Stimulated activated CD8-positive, alpha-beta memory T cell treated with anti-CD3 and anti-CD28 coated beads, Interleukin-7, amount 100 ng/mL, for 1 hour (primary cell): ENCODE results near the gene ABCB1.

Experiments
- DNase-seq, 2 donors: peaks; one replicate each; pipeline ENCODE4 v3.0.0-alpha.2; 2020; ENCODE audit warnings: low read depth in 2 of 2

ABCB1 gene

DNA sequence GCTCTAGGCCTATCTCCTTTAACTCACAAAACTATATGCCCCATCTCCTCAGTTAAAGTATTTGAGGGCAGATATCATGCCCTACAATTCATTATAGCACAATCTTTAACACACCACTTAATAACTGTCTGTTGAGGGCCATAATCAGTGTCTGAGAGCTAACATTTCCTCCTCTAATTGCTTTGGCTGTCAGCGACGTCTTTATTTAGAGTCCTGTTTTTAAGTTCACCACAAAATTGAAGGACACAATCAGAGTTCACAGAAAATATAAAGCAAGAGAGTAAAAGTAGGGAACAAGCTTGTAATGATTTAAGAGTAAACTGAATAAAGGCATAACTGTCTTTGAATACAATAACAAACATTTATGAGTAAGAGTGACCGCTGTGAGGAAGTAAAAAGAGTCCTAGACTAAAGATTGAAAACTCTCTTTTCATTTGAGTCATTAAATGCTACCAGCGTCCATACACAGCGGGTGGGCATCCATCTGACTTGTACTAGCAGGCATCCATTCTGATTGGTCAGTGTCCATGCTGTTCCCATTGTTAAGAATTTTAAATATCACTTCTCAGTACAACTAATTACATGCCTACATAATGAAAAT lies 86.8 kb downstream of the ABCB1 start:
- no peak for DNase-seq

DNA sequence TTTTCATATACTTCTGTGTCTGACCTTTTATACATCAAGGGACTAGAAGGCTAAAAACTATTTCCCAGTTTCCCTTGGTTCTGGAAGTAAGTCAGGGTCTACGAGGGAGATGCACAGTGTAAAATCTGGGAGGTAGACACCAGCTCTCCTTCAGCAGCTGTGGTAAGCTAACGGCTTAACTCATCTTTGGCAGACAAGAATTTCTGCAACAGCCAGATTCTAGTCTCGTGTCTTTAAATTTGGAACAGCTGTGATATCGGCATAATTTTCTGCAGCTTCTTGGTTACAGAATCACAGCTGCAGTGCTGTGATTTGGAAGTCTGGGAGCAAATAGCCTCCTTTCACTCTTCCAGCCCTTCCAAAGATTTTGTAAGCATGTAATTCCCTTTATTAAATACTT lies 87.8 kb downstream of the ABCB1 start:
- no peak for DNase-seq

DNA sequence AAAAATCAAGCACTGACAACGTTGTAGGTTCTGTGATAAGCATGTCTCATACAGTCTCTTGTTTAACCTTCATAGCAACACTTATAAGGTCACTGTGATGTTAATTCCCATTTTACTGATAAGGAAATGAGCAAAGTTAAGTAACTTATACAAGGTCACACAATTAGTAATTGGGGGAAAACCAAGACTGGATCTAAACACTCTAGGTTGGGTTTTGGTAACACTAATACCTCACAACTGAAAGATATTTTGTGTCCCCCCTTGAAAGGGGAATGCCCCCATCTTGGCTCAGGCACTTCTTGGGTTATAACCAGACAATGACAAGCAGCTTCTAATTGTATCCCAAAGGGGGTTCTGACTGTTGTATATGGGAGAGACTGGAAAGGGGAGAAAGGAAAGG lies 89.2 kb downstream of the ABCB1 start:
- no peak for DNase-seq

DNA sequence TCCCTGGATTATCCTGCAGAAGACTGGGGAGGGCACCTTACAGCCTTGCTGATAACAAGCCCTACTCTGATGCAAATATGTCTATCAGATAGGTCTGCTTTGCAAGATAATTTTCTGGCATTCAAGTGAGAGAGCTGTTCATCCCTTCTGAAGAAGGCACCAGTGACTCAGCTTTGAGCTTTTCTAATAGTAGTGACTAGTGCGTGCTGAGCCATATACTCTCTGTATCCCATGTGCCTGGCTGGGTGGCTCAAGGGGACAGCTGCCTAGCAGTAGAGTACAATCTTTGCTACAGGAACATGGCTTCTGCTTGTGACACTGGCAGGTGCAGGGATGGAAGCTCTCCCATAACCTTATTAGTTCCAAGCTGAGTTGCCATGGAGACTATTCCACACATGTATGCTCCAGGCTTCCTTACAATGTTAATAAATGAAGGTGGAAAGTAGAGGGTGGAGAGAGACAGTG lies 90.2 kb downstream of the ABCB1 start:
- no peak for DNase-seq

DNA sequence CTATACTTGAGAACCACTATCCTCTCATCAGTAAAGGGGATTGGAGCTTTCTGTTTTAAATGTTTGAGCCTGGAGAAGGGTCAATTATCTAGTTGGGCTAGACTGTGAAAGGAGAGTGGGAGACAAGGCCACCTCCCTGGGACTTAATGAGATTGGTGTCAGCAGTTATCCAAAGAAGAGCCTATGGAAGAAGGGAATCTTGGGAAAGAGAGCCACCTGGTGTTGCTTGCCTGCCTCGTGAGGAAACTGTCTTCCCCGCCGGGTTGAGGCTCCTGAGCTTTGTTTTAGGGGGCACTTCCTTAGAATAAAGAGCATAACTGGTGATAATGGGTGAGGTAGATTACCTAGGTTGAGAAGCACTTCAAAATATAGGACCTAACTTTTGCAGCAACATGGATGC lies 93.2 kb downstream of the ABCB1 start:
- DNase-seq: no peak

DNA sequence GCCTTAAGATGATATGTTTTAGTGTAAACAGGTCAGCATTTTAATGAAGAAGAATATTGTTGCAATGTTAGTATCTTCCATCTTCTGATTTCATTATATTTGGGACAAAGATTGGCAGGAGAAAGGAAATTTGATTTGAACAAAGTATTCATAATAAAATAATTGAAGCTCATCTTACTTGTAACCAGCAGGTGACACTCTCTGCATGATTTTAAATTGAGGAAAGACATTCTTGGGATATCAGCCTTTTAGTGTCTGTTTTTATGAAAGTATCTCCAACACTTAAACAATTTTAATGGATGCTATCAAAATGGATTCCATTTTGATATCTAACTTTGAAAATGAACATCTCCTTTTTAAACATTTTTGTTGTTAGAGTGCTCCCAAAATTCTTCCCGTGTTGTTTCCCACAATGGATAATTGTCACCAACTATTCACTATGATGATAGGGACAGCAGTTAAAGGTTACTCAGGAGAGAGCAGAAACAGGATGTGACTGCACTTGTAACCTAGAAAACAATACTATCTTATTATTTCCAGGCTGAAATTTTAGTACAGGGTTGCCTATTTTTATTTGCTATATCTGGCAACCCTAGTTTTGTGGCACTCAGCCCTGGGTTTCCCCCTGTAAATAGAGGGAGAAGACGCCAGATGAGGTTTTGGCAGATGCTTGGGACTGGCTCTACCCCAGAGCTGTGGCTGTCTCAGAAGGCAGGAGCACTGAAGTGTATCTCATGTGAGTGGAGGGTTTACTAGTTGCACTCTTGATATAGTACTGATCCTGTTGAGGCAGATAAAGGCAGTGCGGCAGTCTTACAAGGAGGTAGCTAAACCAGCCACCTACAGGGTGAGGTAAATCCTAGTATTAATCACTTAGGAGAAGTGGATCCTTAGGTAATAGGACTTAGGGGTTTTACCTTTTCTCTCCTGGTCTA lies 94.2 kb downstream of the ABCB1 start:
- no peak for DNase-seq

DNA sequence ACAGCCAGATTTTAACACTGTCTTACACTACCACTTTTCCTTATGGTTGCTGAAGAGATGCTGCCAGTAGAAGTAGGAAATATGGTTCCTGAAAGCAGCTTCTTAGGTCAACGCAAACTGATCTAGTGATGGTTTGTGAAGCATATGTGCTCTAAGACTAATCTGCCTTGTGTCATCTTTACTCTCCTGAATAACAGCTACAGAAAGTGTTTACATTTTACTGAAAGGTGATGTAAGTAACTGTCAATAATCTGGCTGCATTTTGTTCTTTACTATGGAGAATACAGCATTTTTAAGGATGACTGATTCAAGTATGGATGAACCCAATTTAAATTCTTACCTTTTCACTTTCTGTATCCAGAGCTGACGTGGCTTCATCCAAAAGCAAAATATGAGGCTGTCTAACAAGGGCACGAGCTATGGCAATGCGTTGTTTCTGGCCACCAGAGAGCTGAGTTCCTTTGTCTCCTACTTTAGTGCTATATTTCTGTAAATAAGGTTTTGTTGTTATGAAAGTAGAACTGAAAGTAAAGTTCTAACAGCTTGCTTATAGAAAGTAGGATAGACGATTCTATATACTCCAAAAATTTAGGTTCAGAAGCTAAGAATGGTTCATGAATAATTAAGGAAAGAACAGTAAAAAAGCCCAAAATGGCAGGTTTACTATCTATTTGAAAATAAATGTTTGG lies 95.0 kb downstream of the ABCB1 start:
- no peak for DNase-seq

DNA sequence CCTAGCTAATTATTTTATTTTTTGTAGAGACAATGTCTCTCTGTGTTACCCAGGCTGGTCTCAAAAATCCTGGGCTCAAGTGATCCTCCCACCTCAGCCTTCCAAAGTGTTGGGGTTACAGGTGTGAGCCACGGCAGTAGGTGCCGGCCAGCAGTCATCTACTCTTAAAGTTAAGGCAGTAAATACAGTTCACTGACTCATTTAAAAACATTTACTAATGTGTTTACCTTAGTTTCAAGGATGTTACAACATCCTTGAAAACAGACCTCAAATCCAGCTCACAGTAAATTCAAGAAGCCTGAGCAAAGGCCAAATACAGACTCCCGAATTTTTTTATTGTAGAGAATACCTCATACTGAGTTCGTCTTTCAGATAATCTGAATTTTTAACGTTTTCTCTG lies 95.6 kb downstream of the ABCB1 start:
- no peak for DNase-seq

DNA sequence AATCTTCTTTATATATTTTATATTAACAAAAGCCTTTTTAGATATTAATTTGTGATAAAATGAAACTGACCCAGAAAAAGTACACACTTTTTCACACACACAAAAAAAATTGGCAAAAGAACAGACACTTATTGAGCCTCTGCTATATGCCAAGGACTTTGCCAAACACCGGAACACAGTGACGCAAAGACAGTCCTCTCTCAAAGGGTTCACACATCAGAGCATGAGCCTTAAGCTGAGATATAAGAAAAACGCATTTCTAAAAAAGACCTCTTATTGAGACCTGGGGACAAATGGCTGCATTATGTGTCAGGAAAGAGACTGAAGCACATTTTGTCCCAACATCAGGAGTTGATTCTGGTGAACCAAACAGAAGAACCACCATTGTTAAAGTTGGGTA lies 101.2 kb downstream of the ABCB1 start:
- no peak for DNase-seq

DNA sequence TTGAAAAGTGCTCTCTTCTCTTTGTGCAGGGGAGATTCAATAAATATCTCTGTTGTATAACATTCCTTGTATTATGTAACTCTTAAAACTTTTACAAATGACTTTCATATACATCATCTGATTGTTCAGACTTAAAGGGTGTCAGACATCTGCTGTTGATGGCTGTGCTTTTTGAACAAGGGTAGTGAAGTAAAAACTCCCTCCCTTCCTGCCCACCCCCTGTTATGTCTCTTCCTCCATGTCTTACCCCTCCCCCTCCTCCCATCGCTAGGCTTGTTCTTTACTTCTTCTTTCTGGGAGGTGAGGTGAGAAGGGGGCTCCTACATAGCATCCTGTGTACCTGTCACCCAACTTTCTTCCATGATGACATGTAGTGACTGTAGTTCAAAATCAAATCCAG lies 101.8 kb downstream of the ABCB1 start:
- DNase-seq: no peak

DNA sequence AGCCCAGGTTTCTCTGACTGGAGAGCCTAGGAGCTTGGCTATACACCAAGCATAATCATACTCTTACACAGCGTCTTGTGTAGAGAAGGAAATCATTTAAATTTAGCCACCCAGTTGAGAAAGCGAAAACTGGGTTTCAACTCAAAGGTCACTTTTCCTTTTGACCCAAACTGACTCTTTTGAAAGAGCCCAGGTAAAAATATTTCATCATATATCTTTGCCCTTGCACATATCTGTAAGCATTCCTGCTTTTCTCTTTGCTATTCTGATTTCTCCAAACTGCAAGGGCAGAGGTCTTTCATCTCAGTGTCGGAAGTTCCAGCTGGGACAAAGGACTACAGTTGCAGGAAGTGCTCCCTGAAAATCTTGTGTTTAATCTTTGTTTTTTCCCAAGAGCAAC lies 103.2 kb downstream of the ABCB1 start:
- DNase-seq: no peak

DNA sequence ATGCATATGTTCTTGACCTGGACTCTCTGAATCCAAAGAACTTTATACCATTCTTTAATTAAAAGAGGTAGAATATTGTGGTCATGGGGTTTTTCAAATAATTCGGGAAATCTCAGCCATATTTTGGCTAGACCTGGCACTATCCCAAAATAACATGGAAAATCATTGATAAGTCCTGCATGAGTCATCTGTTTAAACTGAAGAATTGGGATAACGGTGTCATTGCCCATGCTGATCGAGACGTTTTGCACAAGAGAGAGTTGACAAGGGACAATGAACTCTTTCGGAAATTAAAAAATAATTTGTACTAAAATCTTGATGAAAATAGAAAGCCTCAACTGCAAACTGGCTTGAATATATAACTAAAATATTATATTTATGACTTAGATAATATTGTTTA lies 105.3 kb downstream of the ABCB1 start:
- DNase-seq: no peak

DNA sequence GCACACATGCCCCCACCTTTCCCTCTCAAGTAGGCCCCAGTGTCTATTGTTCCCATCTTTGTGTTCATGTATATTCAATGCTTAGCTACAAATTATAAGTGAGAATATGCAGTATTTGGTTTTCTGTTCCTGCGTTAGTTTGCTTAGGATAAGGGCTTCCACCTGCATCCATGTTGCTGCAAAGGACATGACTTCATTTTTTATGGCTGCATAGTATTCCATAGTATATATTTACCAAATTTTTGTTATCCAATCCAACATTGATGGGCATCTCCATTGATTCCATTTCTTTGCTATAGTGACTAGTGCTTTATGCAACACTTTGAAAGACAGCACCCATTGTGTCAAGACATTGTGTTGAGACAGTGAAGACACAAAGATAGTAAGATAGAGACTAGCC lies 106.2 kb downstream of the ABCB1 start:
- no peak for DNase-seq

DNA sequence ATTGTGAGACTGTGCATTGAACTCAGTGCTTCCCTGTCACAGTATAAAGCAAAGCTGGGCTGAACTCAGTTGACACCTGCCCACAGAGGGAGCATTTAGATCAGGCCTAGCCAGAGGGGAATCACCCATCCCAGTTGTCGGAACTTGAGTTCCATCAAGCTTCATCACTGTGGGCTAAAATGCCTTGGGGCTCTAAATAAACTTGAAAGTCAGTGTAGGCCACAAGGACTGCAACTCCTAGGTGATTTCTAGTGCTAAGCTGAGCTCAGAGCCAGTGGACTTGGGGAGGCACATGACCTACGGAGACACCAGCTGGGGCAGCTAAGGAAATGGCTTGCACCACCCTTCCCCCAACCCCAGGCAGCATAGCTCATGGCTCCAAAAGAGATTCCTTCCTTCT lies 117.6 kb downstream of the ABCB1 start:
- DNase-seq: no peak

DNA sequence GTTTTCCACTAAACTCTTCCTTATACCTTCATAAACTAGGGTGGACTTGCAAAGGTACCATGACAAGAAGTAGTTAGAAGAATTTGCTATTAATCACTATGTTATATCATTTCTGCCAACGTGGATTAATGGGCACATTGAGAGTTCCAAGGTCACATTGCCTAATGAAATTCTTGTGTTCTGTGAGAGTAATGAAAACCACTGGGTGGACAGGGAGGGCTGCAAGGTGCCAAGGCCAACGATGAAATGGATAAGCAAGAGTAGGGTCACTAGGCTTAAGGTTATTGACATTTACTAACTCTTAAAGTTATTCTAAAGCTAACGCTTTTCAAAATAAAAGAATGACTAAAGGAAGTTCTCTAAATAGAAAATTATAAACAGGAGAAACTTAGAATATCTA lies 118.6 kb downstream of the ABCB1 start:
- no peak for DNase-seq

DNA sequence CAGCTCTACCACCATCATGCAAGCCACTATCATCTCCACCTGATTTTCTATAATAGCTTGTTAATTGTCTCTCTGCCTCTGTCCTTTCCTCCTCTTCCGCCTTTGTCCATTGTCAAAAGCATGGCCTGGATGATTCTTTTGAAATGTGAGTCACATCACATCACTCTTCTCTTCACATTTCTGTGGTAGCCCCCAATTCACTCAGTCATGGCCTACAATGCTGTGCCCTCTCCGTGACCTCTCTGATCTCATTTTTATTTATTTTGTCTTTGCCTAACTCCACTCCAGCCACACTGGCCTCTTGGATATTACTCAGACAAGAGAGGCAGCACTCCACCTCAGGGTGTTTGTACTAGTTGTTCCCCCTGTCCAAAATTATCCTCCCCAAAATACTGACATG lies 120.3 kb downstream of the ABCB1 start:
- no peak for DNase-seq

DNA sequence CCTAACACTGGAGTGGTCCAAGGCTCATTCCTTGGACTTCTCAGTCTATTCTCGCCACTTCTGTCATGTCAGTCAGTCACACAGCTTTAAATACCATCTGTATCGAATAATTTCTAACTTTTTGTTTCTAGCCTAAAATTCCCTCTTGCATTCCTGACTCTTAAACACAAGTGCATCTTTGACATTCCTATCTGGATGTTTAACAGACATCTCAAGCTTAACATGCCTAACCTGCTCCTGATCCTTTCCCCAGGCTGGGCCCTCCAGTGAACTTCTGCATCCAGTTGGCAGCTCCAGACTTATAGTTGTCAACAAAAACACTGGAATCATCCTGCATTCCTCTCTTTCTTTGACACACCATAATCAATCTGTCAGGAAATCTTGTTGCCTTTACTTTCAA lies 120.7 kb downstream of the ABCB1 start:
- no peak for DNase-seq

DNA sequence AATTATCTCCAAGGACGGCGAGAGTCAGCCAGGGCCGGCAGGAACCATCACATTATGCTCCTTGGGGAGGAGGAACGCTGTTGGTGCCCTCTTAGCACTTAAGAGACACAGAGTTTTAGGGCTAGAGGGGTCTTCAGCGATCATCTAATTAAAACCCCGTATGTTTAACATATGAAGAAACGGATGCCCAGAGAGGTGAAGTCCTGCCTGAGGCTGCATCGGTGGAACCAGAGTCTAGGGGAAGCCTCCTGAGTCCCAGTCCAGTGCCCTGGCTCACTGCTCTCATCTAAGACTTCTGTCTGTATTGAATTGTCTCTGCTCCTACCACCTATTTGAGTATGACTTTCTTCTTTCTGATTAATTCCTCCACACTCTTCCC lies 124.5 kb downstream of the ABCB1 start:
- no peak for DNase-seq

DNA sequence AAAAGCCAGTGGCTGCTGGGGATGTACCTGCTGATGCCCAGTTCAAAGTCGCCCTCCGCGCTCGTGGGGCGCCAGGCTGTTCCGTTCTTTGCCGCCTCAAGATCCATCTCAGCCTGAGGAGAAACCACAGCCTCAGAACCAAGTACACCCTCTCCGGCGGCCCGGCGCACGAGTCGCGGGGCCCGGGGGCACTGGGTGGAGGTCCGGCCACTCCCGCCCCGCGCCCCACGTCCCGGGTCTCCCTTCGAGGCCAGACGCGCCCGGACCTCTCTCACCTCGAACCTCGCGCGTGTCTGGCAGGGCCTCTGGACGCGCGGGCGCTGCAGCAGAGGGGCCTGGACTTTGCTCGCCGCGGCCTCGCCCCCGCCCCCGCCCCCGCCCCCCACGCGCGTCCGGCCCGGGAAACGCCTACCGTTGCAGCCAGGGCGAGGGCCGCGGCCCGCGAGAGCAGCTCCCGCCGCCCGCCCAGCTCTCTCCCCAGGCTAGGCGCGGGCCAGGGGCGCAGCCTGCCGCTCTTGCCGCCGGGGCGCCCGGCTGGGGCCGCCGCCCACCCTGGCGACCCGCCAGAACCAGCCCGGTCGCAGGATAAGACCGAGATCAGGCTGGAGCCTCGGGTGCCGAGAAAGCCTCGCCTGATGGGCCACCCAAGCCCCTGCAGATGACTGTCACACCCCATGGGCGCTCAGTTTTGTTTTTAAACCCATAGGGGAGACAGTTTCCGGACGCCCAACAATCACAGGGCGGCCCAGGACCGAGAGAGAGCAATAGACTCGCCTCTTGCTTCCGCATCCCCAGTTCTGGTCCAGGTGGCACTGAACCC lies 125.1 kb downstream of the ABCB1 start, which contains the start of gene ABCB4:
Gene ABCB4 (minus strand): TSS at position 322 of the 820 bp plus-strand sequence. CDS start 215 bp downstream, at position 107.
- no peak for DNase-seq

DNA sequence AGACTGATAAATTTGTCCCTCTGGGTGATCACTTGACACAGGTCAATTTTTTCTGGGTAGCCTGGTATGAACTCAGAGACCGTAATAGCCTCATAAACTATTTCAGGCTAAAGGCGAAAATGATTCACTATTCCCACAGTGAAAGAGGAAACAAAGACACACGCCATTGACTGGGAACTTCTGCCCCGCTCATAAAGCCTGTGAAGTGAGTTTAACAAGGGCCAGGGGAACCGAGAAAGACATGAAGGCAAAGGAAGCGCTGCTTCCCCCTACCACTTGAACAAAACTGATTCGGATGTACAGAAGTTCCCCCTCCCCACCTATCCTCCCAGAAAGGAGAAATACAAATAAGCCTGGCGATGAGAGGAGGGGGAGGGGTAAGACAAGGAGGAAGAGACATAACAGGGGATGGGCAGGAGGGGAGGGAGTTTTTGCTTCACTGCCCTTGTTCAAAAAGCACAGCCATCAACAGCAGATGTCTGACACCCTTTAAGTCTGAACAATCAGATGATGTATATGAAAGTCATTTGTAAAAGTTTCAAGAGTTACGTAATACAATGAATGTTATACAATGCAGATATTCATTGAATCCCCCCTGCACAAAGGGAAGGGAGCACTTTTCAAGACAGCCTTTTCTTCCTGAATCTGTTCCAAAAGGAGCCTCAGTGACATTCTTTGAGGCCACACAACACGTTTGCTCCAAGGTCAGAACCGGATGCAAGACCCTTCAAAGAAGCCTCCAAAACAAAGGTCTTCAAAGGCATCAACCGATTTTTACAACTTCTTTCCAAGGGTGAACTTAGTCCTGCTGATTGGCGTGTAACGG lies 125.9 kb downstream of the ABCB1 start:
- no peak for DNase-seq

DNA sequence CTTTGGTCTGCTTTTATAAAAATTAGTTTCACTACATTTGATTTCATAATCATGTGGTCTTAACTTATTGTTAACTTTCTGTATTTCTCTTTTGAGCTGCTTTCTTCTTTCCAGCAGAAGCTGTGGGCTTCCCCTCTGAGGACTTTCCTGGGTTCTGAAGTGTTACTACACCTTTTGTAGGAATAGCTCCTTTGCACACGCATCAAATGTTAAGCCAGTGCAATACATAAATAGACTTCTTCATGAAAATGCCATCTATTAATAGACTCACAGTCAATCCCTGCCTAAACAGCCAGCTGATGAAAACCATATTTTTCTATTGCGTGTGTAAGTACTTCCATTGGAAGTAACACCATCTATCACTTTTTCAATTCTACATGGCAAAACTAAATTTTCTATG lies 126.7 kb downstream of the ABCB1 start:
- no peak for DNase-seq
